Left kidney (tissue), 2 donors: ENCODE data around the gene WDR6. TPM values are rescaled to one million over a fixed set of nuclear protein-coding genes. Genes with fewer than 3 reads are reported as not detected.

Source experiments
- DNase-seq: peaks from one replicate; pipeline ENCODE4 v3.0.0-alpha.2; 2013
- polyA plus RNA-seq: library from polyadenylated mRNA; unstranded; fragments of 120-200 nt; gene quantifications from one replicate; pipeline ENCODE4 v1.2.1, GENCODE V29; 2013; ENCODE audit not compliant: insufficient read length

The WDR6 gene
- polyA plus RNA-seq, 1 donor, result 214 TPM

GRCh38 chr3:49027634-49028033 is 20.4 kb downstream of the WDR6 start:
- DNase-seq, result no peak

DNA sequence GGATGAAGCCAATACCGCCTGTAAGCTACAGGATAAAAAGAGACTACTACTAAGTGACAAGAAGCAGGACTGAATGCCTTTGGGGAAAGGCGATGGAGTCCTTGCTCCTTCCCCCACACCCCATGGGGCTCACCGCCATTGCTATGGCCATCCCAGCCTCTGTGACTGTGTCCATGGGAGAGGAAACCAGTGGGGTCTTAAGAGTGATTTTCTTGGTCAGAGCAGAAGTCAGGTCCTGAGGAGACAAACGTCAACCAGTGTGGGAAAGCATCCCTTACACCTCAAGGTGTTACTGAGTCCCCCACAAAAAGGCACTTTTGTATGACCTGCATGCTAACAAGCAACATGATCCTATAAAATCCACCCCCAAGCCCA is 21.1 kb downstream of the WDR6 start:
- no peak for DNase-seq

- peak; percentile 91 for DNase-seq
These were observed 21.7 kb downstream of the WDR6 start, which contains the start of gene IMPDH2 for GRCh38 chr3:49028673-49029562. Gene IMPDH2 (minus strand): TSS chr3:49029398. CDS start chr3:49029350, 48 bp downstream.

GRCh38 chr3:49029563-49029884 is 22.3 kb downstream of the WDR6 start:
- no peak for DNase-seq

GRCh38 chr3:49030321-49030720 is 23.1 kb downstream of the WDR6 start:
- DNase-seq, result no peak

GRCh38 chr3:49032646-49033304 is 25.6 kb downstream of the WDR6 start:
- DNase-seq, result no peak

DNA sequence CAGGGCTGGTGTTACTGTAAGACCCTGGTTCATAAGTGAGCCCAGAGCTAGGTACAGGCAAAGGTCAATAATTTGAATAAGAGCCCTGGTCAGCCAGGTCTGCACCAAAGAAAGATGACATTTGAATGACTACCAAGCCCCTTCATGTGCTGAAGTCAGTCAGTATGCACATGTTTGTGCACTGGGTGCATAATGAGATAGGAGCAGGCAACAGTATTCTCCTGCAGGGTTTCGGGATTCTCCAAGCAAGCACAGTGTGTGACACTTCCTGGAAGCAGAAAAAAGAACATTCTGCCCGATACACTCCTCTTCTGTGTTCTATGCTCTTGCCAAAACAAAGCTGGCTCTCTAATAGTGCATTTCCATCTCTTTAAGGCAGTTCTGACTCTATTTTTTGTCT is 27.5 kb downstream of the WDR6 start:
- DNase-seq, result no peak

- no peak for DNase-seq
These were observed 28.1 kb downstream of the WDR6 start for GRCh38 chr3:49035281-49035680.

DNA sequence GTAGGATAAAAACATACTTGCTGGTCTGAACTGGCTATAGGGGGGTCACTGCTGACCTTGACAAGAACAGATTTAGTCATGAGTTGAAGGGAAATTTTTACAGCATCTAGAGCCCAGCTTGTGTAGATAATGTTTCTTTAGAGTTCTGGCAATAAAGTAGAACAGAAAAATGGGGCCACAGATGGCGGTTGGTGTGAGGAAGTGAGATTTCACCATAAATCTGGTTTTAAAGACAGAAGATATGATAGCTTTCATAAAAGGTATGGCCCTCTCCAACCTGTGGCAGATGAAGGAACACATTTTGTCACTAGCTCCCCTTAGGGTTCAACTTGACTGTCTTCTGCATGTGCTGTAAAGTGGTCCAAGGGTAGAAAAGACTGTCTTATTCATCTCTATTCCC is 46.4 kb downstream of the WDR6 start:
- DNase-seq, result no peak

GRCh38 chr3:49054344-49054862 is 47.2 kb downstream of the WDR6 start:
- no peak for DNase-seq

DNA sequence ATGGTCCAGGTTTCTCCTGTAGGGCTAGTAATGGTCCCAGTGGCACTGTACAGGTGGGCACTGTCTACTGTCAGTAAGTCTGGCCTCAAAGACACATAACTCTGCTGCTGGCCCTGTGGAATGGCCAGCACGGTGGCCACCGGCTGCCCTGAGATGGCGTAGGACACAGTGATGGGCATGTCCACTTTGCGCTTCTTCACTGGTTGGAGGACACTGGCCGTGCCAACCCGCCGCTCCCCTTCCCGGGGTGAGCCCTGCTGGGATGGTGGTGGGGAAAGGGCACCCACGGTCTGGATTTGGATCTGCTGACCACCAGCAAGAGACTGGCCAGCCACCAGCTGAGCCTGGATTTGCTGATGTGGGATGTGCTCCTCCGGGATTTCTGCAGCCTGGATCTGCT is 50.1 kb downstream of the WDR6 start:
- no peak for DNase-seq

DNA sequence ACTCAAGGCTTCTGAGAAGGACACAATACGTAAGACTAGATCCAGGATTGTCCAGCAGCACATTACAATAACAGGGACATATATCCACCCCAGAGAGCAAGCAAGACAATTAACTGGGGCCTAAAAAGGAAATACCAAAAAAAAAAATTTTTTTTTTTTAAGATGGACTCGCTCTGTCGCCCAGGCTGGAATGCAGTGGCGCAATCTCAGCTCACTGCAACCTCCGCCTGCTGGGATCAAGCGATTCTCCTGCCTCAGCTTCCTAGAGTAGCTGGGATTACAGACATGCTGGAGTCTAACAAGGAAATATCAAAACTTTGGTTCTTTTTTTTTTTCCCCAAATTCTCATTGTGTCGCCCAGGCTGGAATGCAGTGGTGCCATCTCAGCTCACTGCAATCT is 50.8 kb downstream of the WDR6 start:
- DNase-seq, result no peak

Other genes with a start within 250 kb of the WDR6 start
- 47.8 TPM for gene PRKAR2A, start 159.5 kb upstream of the WDR6 start, polyA plus RNA-seq
- 20.9 TPM for gene SLC25A20, start 108.5 kb upstream of the WDR6 start, polyA plus RNA-seq
- 112 TPM for gene ARIH2, start 88.5 kb upstream of the WDR6 start, polyA plus RNA-seq
- 42.0 TPM for gene P4HTM, start 17.1 kb upstream of the WDR6 start, polyA plus RNA-seq
- gene DALRD3, start 11.2 kb downstream of the WDR6 start, polyA plus RNA-seq, result 78.5 TPM
- gene NDUFAF3, start 14.7 kb downstream of the WDR6 start, polyA plus RNA-seq, result 50.2 TPM
- gene IMPDH2, start 22.0 kb downstream of the WDR6 start, polyA plus RNA-seq, result 217 TPM
- 97.6 TPM for gene QRICH1, start 86.7 kb downstream of the WDR6 start, polyA plus RNA-seq
- gene QARS1, start 97.4 kb downstream of the WDR6 start, polyA plus RNA-seq, result 315 TPM
- 56.3 TPM for gene USP19, start 113.4 kb downstream of the WDR6 start, polyA plus RNA-seq
- gene LAMB2, start 125.7 kb downstream of the WDR6 start, polyA plus RNA-seq, result 435 TPM
- gene CCDC71, start 158.9 kb downstream of the WDR6 start, polyA plus RNA-seq, result 21.0 TPM
- gene KLHDC8B, start 164.2 kb downstream of the WDR6 start, polyA plus RNA-seq, result 41.1 TPM